GM19043 (cell line): ENCODE results near the gene IFNW1.
"Not testable (repeated sequence)": the region's sequence is repeated elsewhere in the genome, so short reads cannot be mapped to it uniquely, and the experiment has no call there.

Experiments used
- ATAC-seq: cut with Tn5 transposase; IDR thresholded peaks from one replicate; pipeline ENCODE4 v1.9.1; 2021; ENCODE audit warnings: low read depth; ENCODE audit not compliant: unreplicated experiment

The IFNW1 gene

GRCh38 chr9:21141427-21141882, at the start of gene IFNW1:
Gene IFNW1 (minus strand): TSS chr9:21141832. CDS start chr9:21141570, 262 bp downstream.
- ATAC-seq, result peak; percentile 64

DNA sequence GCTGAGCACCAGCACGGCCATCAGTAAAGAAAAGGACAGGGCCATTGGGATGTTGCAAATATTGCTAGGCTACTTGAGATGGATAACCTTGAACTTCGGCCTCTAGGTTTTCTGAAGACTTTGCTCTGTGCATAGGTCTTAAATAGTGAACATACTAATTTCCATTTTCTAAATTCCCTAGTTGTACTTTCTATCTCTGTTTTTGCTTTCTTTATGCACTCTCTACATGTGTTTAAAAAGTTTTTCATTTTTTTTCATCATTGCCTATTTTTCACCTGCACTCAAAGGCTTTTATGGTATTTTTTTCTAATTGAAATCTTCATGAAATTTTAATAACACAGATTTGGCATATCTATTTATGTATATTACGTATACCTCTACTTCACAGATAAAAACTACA, 45.9 kb upstream of the IFNW1 start, which contains the start of gene IFNA4:
TSS of gene IFNA4 (minus strand) at position 101 of the 400 bp plus-strand sequence. CDS start at position 45, 56 bp downstream.
- not testable (repeated sequence) for ATAC-seq

- ATAC-seq, result peak; percentile 88
These were observed 41.4 kb upstream of the IFNW1 start for GRCh38 chr9:21182810-21183736.

DNA sequence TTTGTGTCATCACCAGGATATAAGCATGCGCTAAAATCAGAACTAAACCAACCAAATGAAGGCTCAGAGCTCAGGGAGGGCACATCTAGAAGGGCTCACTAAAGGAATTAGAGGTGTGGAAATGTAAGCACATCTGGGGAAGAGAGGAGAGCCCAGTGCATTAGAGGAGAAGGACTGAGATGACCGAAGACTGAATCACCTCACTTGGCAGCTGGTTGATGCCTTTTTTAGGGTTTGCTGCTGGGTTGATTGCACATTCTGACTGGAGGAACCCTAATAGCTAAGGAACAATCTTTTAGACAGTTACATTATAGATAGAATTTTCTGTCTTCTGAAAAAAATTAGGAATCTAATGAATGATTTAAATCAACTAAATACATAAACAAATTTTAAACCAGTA, 33.0 kb upstream of the IFNW1 start:
- ATAC-seq, result no peak

DNA sequence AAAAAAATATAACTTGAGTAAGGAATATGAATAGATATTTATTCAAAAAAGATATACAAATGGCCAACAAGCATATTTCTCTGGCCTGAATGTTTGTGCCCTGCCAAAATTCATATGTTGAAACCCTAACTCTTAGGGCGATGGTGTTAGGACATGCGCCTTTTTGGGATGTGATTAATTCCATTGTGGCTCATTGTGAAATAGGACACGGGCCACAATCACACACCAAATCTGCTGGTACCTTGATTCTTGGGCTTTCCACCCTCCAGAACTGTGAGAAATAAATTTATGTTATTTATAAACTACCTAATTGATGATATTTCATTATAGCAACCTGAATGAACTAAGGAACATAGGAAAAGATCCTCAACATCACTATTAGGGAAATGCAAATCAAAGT, 30.5 kb upstream of the IFNW1 start:
- no peak for ATAC-seq

- ATAC-seq, result no peak
These were observed 29.7 kb upstream of the IFNW1 start for GRCh38 chr9:21171351-21171750.

GRCh38 chr9:21166560-21166959, 24.9 kb upstream of the IFNW1 start, which contains the start of gene IFNA21:
Gene IFNA21 (minus strand): TSS chr9:21166660. CDS start chr9:21166612, 48 bp downstream.
- ATAC-seq, result not testable (repeated sequence)

- ATAC-seq, result no peak
These were observed 23.9 kb upstream of the IFNW1 start for GRCh38 chr9:21165516-21165915.

GRCh38 chr9:21160178-21160577, 18.5 kb upstream of the IFNW1 start:
- peak; percentile 97 for ATAC-seq

DNA sequence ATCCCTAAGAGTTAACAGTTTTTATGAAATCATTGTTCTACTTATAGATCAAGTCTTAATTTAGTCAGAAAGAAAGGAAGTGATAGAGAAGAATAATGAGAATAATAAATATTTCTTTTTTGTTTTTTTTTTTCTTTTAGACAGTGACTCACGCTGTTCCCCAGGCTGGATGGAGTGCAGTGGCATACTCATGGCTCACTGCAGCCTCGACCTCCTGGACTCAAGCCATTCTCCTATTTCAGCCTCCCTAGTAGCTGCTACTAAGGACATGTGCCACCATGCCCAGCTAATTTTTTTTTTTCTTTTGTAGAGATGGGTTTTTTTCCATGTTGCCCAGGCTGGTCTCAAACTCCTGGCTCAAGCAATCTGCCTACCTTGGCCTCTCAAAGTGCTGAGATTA, 13.9 kb upstream of the IFNW1 start:
- ATAC-seq, result no peak

DNA sequence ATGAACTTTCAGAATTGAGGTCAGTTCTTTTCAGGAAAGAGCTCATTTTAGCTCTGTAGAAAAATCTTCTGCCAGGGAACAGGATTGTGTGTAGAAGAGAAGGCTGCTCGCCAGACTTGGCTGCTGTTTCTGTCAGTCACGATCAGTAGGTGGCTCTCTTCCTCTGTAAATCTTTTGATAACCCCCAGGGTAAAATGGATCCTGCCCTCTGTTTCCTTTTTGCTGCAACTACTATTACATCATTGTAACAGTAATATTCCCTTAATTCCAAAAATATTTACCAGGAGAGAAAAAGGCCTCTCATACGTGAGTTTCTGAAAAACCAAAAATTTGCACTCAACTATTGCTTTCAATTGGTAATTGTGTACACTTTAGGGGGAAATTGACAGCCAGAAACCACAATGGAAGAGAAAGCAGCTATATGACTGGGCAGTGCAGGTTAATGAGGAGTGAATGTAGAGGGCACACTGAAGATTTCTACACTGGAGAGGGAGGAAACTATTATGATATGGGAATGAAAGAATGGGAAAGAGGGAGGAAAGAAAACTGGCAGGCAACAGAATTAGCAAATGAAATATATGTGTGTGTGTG, 12.5 kb upstream of the IFNW1 start:
- ATAC-seq, result peak; percentile 88

DNA sequence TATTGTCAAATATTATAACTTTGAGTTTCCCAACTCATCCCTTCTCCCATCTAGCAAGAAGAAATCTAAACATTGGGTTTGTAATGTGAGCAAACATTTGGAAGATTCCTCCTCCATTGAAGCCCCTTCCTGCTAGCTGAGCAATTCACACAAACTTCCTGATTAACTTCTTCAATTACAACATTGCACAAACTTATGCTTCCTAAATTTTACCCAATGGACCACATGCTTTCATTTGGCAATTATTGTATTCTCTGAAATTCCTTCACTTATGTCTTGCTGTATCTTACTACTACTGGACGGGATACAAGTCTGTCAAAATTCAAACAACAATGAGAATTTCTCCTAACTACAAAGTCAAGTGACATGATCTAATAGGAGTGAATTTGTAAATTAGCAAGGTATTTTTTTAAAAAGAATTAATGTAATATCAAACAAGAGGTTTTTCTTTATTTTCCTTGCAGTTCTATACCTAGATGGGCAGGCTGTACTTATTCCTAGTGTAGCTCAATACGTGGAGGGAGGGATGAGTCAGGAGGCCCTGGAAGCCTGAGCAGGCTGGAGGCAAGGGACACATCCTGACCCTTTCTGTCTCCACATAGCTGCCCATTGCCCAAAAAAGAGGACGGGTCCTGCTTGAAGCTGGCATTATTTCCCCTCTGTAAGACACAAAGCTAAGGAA, 11.8 kb upstream of the IFNW1 start:
- ATAC-seq, result peak; percentile 22

GRCh38 chr9:21144603-21145002, 3.0 kb upstream of the IFNW1 start:
- peak; percentile 69 for ATAC-seq

DNA sequence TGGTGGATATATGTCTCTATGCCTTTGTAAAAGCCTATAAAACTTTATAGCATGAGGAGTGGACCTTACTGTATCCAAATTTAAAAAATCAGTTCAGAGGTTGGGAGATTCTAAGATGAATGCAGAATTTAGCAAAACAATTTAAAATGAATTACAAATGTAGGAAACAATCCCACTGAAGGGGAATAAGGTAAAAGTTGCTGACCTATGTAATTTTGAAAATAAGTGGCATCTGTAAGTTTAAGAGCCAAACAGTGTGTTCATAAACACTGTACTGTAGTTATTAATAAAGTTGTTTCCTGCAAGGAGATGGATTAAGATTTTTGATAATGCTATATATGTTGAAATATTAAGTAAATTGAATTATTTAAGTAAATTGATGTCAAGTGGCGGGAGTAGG, 4.6 kb downstream of the IFNW1 start:
- ATAC-seq, result no peak

GRCh38 chr9:21135736-21136135, 5.9 kb downstream of the IFNW1 start:
- ATAC-seq, result no peak

- ATAC-seq, result not testable (repeated sequence)
These were observed 13.4 kb downstream of the IFNW1 start for GRCh38 chr9:21128186-21128585.

DNA sequence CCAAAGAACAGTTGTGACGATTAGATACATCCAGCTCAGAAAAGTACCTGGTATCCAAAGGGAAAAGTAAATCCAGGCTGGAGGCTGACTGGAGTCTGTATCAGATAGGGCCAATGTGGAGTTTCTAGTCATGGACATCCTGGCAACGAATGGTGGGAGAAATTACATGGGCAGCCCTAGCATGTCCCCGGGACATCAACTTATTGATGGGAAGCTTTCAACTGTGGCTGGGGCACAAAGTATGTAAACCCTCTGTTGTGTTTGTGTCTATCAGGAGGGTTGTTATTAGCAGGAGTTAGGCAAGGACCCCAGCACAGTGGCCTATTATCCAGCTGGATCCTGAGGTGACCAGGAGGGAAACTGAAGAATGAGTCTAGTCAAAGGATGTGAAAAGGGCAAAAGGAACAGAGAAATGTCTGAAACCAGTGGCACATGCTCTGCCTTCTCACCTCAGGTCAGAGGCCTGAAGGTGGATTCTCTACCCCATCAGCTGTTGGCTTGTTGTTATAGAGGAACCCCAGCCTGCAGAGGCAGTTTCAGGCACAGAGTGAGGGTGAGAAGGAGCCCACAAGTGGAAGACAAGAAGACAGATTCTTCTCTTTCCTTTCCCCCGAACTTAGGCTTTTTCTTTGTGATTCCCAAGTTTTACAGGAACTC, 19.9 kb downstream of the IFNW1 start:
- peak; percentile 51 for ATAC-seq

- ATAC-seq, result peak; percentile 71
These were observed 20.6 kb downstream of the IFNW1 start for GRCh38 chr9:21121079-21121478.

DNA sequence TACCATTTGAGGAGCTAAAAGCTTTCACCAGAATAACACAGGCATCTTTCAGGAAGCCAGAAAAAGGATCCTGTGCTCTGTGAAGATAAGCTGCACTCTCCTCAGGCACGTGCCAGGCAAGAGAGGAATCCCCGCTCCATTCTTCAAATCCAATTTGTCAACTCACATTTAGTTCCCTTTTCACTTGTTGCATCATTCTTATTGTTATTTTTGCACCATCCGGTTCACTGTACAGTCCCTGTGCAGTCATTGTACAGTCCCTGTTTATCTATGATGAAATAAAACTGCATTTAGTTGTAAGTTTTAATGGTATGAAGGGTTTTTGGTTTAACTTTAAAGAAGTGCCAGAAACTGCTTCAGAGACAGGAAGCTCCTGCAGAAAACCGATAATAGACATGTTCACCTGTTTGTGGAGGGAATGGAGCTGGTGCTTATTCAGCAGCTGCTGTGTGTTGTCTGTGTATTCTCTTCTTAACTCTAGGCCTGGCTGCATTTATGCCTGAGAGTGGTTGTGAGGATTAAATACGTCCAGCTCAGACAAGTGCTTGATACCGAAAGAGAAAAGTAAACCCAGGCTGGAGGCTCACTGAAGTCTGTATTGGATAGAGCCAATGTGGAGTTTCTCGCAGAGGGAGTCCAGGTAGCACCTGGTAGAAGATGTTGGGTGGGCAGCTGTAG, 22.4 kb downstream of the IFNW1 start:
- no peak for ATAC-seq

- no peak for ATAC-seq
These were observed 27.3 kb downstream of the IFNW1 start for GRCh38 chr9:21114311-21114710.
